HG03521 (cell line): ENCODE data around the gene BECN2.

Experiments used
- ATAC-seq: cut with Tn5 transposase; IDR thresholded peaks from one replicate; pipeline ENCODE4 v1.9.1; 2021; ENCODE audit warnings: mild to moderate bottlenecking, moderate library complexity; ENCODE audit not compliant: unreplicated experiment

Gene BECN2, protein sequence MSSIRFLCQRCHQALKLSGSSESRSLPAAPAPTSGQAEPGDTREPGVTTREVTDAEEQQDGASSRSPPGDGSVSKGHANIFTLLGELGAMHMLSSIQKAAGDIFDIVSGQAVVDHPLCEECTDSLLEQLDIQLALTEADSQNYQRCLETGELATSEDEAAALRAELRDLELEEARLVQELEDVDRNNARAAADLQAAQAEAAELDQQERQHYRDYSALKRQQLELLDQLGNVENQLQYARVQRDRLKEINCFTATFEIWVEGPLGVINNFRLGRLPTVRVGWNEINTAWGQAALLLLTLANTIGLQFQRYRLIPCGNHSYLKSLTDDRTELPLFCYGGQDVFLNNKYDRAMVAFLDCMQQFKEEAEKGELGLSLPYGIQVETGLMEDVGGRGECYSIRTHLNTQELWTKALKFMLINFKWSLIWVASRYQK

DNA sequence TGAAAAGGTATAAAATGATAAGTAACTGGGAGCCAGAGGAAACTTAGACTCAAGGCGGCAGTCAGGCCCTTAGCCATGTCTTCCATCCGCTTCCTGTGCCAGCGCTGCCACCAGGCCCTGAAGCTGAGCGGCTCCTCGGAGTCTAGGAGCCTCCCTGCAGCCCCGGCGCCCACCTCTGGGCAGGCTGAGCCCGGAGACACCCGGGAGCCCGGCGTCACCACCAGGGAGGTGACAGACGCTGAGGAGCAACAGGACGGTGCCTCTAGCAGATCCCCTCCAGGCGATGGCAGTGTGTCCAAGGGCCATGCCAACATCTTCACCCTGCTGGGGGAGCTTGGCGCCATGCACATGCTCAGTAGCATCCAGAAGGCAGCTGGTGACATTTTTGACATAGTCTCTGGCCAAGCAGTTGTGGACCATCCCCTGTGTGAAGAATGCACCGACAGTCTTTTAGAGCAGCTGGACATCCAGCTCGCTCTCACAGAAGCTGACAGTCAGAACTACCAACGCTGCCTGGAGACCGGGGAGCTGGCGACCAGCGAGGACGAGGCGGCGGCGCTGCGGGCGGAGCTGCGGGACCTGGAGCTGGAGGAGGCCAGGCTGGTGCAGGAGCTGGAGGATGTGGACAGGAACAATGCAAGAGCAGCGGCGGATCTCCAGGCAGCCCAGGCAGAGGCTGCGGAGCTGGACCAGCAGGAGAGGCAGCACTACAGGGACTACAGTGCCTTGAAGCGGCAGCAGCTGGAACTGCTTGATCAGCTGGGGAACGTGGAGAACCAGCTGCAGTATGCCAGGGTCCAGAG lies at the start of gene BECN2:
Gene BECN2 (plus strand): TSS at position 76 of the 803 bp plus-strand sequence. CDS start 0 bp downstream, at position 76.
- no peak for ATAC-seq

DNA sequence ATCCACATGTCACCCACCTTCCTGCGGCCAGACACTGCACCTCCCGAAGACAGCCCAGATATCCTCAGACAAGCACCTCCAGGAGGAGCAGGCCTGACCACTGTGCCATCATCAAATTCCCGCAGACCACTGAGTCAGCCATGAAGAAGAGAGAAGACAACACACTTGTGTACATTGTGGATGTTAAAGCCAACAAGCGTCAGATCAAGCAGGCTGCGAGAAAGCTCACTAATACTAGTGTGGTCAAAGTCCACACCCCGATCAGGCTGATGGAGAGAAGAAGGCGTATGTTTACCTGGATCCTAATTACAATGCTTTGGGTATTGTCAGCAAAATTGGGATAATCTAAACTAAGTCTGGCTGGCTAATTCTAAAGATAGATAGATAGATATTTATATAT lies 41.4 kb upstream of the BECN2 start:
- no peak for ATAC-seq

DNA sequence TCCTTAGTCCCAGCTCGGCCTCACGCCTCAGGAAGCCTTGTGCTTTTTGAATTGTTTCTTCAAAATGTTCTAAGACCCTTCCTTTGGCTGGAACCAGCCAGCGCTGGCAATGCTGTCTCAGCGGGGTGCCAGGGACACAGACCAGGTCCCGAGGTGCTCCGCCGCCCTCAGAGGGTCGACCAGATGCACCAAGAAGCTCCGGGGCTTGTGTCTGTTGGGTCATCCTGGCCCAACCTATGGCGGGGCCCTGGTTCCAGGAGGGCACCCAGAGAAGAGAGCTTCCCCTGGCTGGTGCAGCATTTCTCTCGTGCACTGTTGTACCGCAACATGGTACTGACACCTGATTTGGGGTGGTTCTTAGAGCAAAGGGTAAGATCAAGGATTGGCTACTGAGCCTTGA lies 40.1 kb upstream of the BECN2 start:
- no peak for ATAC-seq

DNA sequence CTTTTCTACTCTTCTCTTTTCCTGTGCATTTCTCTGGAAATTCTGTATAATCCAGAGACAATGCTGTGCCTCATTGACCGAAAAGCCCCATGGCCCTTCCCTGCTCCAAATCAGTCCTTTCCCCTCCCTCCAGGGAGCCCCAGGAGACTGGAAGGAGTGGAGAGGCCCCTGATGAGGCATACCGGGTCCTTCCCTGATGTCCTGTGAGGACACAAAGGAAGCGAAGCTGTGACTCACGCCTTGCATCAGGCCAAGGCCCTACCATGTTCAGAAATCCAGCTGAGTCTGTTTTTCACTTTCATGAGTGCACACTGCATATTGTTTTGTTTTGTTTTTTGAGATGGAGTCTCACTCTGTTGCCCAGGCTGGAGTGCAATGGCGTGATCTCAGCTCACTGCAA lies 38.7 kb upstream of the BECN2 start:
- ATAC-seq = no peak

DNA sequence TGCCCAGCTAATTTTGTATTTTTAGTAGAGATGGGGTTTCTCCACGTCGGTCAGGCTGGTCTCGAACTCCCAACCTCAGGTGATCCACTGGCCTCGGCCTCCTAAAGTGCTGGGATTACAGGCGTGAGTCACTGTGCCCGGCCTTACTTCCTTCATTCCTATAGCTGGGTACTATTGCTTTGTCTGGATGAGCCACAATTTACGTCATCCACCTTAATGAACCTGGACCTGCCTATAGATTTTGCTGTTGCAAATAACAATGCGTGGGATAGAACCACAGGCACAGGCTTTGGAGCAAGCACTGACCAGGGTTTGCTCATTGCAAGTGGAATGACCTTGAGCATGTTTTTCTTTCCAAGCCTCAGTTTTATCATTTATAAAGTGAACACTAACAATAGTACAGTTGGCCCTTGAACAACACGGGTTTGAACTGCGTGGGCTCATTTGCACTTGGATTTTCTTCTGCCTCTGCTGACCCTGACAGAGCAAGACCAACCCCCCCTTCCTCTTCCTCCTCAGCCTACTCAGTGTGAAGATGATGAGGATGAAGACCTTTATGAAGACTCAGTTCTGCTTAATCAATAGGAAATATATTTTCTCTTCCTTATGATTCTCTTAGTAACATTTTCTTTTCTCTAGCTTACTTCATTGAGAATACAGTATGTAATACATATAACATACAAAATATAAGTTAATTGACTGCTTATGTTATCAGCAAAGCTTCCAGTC lies 33.3 kb upstream of the BECN2 start:
- ATAC-seq = no peak

DNA sequence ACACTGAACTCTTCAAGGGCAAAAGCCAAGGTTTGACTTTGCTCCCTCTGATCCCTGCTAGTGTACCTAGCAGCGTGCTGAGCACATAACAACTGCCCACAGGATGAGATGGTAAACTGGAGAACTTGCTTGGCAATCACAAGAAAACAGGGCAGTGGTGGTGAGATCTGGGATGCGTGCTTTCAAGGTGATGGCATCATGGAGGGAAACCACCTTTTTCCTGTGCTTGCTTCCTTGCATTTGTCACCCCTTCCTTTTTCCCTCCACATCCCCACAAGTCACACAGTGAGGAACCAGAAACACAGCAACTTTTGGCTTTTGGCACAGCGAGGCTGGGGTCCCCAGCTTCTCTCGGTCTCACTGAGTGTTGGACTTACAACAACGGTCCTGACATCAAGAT lies 31.4 kb upstream of the BECN2 start:
- ATAC-seq = no peak

DNA sequence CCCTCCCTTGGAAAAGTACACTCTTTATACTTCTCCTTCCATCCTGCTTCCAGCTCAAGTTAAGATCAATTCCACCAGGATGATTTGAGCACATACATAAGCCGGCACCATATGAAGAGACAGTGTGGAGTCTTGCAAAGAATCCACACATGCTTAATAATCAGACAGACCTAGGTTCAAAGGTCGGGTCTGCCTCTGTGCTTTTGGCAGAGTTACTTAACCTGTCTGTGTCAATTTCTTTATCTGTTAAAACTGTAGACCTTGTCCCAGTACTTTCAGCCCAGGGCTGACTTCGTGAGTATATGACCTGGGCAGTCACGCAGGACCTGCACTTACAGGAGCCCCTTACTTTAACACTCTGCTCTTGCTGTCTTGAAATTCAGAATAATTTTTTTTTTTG lies 30.2 kb upstream of the BECN2 start:
- no peak for ATAC-seq

DNA sequence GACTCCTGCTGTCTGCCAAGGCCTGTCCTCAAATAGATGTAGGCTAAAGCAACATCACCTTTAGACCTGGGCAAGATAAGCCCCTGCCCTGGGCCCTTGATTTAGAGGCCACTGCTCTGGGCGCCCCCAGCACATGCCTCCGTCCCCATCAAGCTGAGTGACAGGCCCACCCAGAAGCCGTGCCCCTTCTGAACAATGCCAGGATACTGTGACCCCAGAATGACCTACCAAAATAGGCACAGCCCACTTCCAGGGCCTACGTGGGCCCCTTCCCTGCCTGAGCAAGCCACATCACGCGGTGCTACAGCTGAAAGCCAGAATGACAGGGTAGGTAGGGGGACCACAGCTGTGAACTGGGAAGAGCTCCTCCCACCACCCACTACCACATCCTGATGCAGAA lies 24.7 kb upstream of the BECN2 start:
- ATAC-seq = no peak

DNA sequence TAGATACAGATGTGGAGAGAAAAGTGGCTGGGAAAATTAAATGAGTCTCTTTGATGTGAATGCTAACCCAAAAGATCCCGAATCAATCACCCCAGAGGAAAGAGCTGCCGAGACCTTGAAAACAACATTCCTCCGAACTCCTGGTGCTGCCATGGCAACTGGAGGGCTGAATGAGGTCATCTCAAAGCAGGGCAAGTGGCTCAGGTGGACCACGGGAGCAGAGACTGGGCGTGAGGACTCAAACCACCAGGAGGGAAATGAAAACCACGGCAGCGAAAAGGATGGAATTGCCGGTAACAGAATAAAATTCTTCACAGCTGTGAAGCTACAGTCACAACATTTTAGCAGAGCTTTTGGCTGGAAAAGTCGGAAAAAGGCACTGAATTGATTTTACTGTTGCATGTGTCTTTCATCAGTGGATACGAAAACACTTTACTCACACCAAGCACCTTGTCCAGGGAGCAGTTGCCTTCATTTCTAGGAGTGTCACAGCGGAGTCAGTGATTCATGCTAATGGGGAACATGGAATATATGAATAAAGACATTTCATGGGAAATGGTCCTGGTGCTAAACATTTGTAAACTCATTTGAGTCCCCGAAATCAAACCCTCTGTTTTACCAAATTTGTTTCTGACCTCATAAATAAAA lies 23.2 kb upstream of the BECN2 start:
- ATAC-seq = no peak

DNA sequence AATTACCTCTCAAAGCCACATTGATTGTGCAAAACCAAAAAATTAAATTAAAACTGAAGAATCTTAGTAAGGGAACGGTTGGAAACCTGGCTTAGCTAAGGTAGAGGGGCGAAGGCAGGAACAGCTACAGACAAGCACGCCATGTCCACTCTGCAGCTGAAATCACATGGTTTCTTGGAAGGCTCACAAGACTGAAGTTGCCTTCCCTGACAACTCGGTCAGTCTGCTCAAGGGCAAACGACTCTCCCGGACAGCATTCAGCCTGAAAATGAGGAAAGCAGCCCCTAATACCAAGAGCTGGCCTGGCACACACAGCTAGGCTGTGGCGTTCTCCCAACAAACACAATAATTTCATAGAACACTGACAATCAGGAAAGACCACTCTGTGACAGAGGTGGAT lies 22.7 kb upstream of the BECN2 start:
- ATAC-seq = no peak

DNA sequence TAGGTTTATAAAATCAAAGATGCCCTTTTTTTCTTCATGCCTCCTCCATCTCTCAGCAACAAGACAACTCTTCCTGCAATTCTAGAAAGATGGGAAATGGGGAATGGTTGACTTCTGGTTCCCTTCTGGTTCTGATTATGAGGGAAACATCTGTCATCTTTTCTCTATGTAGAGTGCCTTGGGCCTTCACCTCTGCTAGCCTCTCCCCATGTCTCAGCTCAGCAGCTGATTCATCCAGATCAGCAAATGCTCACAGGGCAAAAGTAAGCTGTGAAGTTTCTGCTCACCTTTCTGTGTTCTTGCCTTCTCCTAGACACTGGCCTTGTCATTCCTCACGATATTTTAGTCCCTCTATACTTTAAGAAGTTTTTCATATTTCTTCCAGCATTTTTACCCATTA lies 17.8 kb upstream of the BECN2 start:
- ATAC-seq = no peak

DNA sequence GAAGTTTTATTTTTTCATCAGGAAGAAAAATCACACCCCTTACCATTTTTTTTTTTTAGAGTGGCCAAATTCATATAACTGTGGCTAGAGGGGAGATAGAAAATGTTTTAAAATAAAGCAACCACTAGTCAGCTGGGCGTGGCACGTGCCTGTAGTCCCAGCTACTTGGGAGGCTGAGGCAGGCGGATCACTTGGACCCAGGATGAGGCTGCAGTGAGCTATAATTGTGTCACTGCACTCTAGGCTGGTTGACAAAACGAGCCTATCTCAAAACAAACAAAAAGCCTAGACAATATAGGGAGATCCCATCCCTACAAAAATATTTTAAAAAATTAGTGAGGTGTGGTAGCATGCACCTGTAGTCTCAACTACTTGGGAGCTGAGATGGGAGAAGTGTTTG lies 14.8 kb upstream of the BECN2 start:
- ATAC-seq = no peak

DNA sequence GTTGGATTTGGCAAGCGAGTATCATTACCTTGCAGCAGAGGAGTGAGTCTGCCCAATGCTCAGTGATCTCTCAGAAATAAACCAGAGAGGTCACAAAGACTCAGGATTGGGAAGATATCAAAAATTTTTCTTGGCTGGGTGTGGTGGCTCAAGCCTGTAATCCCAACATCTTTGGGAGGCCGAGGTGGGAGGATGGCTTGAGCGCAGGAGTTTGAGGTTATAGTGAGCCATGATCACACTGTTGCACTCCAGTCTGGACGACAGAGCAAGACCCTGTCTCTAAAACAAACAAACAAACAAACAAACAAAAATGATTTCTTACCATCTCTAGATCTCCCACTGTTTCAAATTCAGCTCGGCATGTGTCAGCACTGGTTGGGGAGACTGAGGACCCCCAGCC lies 13.3 kb upstream of the BECN2 start:
- no peak for ATAC-seq

DNA sequence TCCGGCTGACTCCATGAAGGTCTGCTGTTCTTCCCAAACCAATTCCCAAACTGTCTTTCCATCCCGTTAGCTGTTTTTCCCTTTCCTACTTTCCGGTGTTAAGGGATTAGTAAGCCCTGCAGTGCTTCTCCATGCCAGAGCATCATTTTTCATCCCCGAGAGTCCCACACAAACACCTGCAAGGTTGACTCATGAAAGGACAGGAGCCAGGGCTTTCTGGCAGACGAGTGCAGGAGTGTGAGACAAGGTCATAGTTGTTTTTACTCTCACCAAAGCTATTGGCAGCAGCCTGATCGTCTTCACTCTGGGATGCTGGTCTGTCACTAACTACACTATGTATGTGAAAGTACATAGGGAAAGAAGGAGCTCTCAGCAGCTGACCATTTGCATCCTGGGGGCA lies 10.2 kb upstream of the BECN2 start:
- ATAC-seq = no peak

DNA sequence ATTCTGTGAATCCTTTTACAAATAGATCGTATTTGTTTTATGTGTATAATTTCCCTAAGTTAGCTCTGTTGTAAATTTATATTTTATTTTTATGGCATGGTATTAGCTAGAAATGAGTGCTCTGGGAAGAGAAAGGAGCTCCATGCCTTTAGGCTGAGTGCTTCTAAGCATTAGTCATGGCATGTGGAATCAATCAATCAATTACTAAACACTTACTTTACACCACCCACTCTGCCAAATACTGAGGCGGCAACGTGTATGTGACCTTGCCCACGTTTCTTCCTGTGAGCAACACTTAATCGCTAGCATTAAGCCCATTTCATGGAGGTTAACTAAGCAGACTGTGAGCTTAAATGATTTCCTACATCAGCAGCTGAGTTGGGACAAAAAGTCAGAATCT lies 7.2 kb upstream of the BECN2 start:
- ATAC-seq = no peak

DNA sequence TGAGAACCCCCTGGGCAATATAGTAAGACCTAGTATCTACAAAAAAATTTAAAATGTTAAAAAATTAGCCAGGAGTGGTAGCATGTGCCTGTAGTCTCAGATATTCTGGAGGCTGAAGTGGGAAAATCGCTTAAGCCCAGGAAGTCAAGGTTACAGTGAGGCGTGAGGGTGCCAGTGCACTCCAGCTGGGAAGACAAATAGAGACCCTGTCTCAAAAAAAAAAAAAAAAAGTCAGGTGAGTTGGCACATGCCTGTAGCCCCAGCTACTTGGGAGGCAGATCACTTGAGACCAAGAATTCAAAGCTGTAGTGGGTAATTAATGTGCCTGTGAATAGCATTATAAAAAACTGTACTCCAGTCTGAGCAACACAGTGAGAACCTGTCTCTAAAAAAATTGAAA lies 4.6 kb downstream of the BECN2 start:
- no peak for ATAC-seq

DNA sequence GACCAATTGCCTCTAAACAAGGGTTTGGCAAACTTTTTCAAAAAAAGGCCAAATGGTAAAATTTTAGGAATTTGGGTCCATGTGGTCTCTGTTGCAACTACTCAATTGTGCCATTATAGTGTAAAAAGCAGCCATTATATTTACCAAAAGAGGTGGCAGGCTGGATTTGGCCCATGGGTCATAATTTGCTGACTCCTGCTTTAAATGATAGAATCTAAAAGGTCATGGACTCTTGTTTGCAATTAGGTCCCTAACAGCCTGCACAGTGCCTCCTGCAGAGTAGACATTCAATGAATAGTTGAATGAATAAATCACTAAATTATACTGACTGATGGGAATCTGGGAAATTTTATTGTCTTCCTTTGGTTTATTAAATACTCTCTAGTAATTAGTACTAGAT lies 6.2 kb downstream of the BECN2 start:
- ATAC-seq = no peak

DNA sequence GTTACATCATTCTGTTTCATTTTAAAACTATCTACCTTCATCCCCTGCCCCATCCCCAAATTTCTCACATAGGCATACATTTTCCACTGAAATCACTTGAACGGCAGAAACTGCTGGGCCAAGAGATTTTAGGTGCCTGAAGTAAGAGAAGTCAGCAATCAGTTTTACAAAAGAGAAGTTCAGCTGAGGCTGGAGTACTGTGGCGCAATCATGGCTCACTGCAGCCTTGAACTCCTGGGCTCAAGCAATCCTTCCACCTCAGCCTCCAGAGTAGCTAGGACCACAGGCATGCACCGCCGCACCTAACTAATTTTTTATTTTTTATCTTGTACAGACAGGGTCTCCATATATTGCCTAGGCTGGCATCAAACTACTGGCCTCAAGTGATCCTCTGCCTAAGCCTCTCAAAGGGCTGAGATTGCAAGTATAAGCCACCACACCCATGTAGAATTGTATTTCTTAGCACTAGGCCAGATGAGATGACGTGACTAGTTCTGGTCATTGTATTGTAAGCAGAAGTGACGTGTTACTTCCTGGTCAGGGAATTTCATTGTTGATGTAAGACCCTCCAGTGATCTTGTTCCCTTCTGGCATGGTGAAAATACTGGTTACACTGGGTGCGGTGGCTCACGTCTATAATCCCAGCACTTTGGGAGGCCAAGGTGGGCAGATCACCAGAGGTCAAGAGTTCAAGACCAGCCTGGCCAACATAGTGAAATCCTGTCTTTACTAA lies 7.1 kb downstream of the BECN2 start:
- no peak for ATAC-seq

DNA sequence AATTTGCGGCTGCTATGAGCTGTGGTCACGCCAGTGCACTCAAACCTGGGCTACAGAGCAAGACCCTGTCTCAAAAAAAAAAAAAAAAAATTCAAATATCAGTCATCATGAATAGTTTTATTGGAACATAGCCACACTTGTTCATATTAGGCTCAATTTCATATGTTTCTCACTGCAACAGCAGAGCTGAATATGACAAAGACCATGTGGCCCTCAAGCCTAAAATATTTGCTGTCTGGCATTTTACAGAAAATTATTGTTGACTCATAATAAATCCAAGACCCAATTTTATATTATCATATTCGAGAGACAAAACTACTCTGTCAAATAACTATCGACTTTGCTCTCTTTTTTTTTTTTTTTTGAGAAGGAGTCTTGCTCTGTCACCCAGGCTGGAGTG lies 11.0 kb downstream of the BECN2 start:
- ATAC-seq = no peak

DNA sequence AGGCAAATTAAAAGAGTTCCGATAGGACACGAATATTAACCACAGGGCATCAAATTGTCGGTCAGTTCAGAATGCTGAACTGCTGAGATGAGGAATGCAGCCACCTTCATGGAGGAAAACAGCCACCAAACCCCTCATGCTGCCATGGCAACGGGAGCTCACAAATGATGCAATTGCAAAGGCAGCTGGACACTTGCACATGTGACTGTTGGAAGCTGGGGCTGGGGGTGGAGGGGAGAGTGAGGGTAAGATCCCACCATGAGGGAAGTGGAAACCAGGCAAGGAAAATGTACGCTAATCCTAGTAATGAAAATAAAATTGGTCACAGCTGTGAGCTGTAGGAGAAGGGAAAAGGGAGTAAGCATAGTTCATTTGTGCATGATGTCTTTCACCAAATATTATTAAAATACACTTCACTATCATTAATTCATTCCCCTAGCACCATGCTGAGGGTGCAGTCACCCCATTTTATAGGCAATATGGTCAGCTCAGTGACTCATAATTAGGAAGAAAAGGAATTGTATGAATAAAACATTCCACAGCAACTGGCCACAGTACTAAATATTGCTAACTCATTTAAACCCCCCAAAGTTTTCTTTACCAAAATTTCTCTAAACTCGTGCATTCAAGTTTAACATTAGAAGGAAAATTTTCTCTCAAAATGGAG lies 15.3 kb downstream of the BECN2 start:
- no peak for ATAC-seq
